Measurements from ENCODE around the gene YY1.
"Not testable (repeated sequence)": the region's sequence is repeated elsewhere in the genome, so short reads cannot be mapped to it uniquely, and the experiment has no call there.

YY1 gene

DNA sequence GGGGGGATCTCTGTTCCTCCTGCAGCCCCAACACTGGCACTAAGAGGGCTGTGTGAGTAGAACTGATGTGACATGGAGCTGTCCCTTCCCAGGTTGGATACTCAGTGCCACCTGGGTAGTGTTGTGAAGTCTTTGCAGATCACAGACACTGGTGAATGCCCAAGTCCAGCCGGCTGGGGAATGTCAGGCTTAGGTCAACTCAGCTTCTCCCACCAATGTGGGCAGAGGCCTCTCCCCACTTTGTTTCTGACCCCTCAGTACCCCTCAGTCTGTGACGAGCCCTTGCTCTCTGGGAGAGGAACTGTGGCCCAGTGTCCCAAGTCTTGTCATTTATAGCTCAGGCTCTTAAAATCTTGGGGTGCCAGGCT is 56.0 kb downstream of the YY1 start:
- no peak overlapping the region for H3K4me3 ChIP-seq (ENCODE audit: low read length)
- DNase-seq (ENCODE audit: low read depth) = no peak
- TF ChIP-seq, protein P1, sequence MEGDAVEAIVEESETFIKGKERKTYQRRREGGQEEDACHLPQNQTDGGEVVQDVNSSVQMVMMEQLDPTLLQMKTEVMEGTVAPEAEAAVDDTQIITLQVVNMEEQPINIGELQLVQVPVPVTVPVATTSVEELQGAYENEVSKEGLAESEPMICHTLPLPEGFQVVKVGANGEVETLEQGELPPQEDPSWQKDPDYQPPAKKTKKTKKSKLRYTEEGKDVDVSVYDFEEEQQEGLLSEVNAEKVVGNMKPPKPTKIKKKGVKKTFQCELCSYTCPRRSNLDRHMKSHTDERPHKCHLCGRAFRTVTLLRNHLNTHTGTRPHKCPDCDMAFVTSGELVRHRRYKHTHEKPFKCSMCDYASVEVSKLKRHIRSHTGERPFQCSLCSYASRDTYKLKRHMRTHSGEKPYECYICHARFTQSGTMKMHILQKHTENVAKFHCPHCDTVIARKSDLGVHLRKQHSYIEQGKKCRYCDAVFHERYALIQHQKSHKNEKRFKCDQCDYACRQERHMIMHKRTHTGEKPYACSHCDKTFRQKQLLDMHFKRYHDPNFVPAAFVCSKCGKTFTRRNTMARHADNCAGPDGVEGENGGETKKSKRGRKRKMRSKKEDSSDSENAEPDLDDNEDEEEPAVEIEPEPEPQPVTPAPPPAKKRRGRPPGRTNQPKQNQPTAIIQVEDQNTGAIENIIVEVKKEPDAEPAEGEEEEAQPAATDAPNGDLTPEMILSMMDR (IDR thresholded peaks at IDR 0.05; ENCODE audit: insufficient read depth, low read depth, low read length, missing control alignments) = no peak

DNA sequence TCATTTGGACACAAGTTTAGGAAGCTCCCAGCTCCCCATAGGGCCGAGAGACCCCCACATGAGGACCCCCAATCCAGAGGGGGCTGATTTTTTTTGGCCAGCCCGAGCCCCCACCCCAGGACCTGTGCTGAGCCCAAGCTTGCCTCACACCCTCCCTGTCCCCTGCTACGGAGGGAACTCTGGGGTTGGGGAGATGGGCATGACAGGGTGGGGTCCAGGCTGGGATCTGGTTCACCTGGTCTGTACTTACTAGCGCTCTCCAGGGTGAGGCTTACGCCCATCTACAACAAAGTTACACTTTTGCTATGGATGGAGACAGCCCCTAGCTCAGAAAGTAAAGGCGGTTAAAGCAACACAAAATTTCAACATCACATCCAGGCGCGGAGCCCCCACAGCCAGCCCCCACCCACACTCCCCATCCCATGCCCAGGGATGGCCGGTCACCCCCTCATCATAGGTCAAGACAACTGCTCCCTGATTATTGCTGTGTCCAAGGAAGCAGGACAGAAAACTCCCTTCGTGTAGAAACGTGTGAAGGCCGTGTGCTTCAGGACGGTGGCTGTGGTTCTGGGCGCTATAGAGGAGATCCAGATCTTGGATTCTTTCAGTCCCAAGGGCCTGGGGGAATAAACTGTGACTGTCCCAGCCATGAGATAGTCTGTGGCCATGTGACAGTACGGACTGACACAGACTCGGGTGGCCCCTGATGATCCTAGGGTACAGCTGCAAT is 56.6 kb downstream of the YY1 start:
- H3K4me3 ChIP-seq (ENCODE audit: low read length) = no peak overlapping the region
- DNase-seq (ENCODE audit: low read depth) = no peak
- TF ChIP-seq, protein P1 (IDR thresholded peaks at IDR 0.05; ENCODE audit: insufficient read depth, low read depth, low read length, missing control alignments) = no peak

- H3K4me3 ChIP-seq (ENCODE audit: low read length) = no peak overlapping the region
- no peak for DNase-seq (ENCODE audit: low read depth)
- TF ChIP-seq, protein P1 (IDR thresholded peaks at IDR 0.05; ENCODE audit: insufficient read depth, low read depth, low read length, missing control alignments) = no peak
Measured at GRCh38 chr14:100296106-100296651, 57.2 kb downstream of the YY1 start.

DNA sequence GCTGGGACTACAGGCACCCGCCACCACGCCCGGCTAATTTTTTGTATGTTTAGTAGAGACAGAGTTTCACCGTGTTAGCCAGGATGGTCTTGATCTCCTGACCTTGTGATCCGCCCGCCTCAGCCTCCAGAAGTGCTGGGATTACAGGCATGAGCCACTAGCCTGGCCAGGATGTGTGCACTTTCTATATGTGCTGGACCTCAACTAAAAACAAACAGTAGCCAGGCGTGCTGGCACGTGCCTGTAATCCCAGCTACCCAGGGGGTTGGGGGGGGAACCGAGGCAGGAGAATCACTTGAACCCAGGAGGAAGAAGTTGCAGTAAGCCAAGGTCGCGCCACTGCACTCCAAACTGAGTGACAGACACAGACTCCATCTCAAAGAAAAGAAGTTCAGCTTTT is 57.8 kb downstream of the YY1 start:
- H3K4me3 ChIP-seq (ENCODE audit: low read length); DNase-seq (ENCODE audit: low read depth): not testable (repeated sequence)

GRCh38 chr14:100297320-100298300 is 58.7 kb downstream of the YY1 start:
- no peak overlapping the region for H3K4me3 ChIP-seq (ENCODE audit: low read length)
- DNase-seq (ENCODE audit: low read depth) = no peak
- TF ChIP-seq, protein P1 (IDR thresholded peaks at IDR 0.05; ENCODE audit: insufficient read depth, low read depth, low read length, missing control alignments) = no peak

DNA sequence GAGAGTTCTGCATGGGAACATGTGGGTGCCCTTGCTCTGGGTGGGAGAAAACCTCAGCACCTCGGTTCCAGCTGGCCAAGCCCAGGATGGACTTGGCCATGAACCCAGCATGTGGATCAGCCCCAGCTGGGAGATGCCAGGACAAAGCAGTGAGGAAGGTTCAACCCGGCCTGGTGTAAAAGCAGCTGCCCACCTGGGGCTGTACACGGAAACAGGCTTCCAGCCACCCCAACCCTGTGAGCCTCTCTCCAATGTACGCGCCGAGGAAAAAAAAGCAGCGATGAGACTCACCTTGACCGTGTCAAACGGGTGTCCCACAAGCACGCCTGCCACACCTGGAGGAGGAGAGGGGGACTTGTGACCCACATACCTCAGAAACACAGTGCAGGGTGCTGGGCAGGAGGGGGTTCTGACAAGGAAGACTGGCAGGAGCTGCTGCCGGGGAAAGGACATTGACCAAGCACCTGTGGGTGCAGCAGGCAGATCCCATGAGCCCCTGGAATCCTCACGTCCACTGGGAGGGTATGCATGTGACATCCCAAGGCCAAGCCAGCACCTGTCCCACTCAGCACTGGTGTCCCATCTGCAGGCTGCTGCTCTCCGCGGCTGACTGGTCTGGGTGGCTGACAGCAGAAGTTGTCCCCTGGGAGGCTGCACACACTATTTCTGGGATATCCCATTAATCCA is 59.8 kb downstream of the YY1 start:
- TF ChIP-seq, protein P1 (IDR thresholded peaks at IDR 0.05; ENCODE audit: insufficient read depth, low read depth, low read length, missing control alignments) = no peak
- H3K4me3 ChIP-seq (ENCODE audit: low read length) = no peak overlapping the region
- no peak for DNase-seq (ENCODE audit: low read depth)

DNA sequence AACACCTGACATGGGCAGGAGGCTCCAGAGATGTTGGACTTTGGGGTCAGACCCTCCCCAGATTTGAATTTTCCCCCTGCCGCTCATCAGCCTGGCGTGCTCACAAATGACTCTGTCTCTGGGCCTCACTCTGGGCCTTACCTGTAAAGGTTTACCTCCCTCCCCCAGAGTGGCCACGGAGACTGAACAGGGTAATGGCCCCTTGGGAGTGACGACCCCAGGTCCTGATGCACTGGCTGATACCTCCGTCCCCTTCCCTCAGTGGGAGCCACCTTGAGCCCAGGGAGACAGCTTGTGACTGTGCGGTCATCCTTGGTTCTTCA is 60.3 kb downstream of the YY1 start:
- no peak overlapping the region for H3K4me3 ChIP-seq (ENCODE audit: low read length)
- DNase-seq (ENCODE audit: low read depth) = no peak
- TF ChIP-seq, protein P1 (IDR thresholded peaks at IDR 0.05; ENCODE audit: insufficient read depth, low read depth, low read length, missing control alignments) = no peak

All from epithelial cell of esophagus (primary cell).